Measurements from ENCODE around the gene PNPLA4.

GRCh38 chrX:7941390-7942042 is 14.3 kb upstream of the PNPLA4 start:
- TF ChIP-seq HMG20A (CRISPR knock-in tag; IDR thresholded peaks at IDR 0.05; ENCODE audit: borderline replicate concordance), result no peak
- TF ChIP-seq SAFB2 (CRISPR knock-in tag; IDR thresholded peaks at IDR 0.05; ENCODE audit: borderline replicate concordance, low read depth), result no peak
- no peak for TF ChIP-seq POLR2AphosphoS5 (IDR thresholded peaks at IDR 0.05; ENCODE audit: low read depth, low read length)
- no peak for TF ChIP-seq PCBP1 (IDR thresholded peaks at IDR 0.05; ENCODE audit: borderline replicate concordance, low read depth, low read length)
- TF ChIP-seq, protein P1, sequence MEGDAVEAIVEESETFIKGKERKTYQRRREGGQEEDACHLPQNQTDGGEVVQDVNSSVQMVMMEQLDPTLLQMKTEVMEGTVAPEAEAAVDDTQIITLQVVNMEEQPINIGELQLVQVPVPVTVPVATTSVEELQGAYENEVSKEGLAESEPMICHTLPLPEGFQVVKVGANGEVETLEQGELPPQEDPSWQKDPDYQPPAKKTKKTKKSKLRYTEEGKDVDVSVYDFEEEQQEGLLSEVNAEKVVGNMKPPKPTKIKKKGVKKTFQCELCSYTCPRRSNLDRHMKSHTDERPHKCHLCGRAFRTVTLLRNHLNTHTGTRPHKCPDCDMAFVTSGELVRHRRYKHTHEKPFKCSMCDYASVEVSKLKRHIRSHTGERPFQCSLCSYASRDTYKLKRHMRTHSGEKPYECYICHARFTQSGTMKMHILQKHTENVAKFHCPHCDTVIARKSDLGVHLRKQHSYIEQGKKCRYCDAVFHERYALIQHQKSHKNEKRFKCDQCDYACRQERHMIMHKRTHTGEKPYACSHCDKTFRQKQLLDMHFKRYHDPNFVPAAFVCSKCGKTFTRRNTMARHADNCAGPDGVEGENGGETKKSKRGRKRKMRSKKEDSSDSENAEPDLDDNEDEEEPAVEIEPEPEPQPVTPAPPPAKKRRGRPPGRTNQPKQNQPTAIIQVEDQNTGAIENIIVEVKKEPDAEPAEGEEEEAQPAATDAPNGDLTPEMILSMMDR (CRISPR knock-in tag; IDR thresholded peaks at IDR 0.05), result peak; percentile 44
- TF ChIP-seq RFX5 (IDR thresholded peaks at IDR 0.05; ENCODE audit: low read depth, low read length), result no peak
- TF ChIP-seq, protein P2, sequence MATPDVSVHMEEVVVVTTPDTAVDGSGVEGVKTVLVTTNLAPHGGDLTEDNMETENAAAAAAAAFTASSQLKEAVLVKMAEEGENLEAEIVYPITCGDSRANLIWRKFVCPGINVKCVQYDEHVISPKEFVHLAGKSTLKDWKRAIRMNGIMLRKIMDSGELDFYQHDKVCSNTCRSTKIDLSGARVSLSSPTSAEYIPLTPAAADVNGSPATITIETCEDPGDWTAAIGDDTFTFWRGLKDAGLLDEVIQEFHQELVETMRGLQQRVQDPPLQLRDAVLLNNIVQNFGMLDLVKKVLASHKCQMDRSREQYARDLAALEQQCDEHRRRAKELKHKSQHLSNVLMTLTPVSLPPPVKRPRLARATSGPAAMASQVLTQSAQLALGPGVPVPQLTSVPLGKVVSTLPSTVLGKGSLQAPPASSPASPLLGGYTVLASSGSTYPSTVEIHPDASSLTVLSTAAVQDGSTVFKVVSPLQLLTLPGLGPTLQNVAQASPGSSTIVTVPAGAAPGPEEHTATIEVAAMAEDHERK (CRISPR knock-in tag; IDR thresholded peaks at IDR 0.05; ENCODE audit: low read depth), result no peak
- TF ChIP-seq, protein P3, sequence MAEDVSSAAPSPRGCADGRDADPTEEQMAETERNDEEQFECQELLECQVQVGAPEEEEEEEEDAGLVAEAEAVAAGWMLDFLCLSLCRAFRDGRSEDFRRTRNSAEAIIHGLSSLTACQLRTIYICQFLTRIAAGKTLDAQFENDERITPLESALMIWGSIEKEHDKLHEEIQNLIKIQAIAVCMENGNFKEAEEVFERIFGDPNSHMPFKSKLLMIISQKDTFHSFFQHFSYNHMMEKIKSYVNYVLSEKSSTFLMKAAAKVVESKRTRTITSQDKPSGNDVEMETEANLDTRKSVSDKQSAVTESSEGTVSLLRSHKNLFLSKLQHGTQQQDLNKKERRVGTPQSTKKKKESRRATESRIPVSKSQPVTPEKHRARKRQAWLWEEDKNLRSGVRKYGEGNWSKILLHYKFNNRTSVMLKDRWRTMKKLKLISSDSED (CRISPR knock-in tag; IDR thresholded peaks at IDR 0.05), result no peak
- TF ChIP-seq NFYB (CRISPR knock-in tag; IDR thresholded peaks at IDR 0.05), result no peak
- no peak for TF ChIP-seq DMAP1 (CRISPR knock-in tag; IDR thresholded peaks at IDR 0.05)
- TF ChIP-seq, protein P4, sequence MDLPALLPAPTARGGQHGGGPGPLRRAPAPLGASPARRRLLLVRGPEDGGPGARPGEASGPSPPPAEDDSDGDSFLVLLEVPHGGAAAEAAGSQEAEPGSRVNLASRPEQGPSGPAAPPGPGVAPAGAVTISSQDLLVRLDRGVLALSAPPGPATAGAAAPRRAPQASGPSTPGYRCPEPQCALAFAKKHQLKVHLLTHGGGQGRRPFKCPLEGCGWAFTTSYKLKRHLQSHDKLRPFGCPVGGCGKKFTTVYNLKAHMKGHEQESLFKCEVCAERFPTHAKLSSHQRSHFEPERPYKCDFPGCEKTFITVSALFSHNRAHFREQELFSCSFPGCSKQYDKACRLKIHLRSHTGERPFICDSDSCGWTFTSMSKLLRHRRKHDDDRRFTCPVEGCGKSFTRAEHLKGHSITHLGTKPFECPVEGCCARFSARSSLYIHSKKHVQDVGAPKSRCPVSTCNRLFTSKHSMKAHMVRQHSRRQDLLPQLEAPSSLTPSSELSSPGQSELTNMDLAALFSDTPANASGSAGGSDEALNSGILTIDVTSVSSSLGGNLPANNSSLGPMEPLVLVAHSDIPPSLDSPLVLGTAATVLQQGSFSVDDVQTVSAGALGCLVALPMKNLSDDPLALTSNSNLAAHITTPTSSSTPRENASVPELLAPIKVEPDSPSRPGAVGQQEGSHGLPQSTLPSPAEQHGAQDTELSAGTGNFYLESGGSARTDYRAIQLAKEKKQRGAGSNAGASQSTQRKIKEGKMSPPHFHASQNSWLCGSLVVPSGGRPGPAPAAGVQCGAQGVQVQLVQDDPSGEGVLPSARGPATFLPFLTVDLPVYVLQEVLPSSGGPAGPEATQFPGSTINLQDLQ (CRISPR knock-in tag; IDR thresholded peaks at IDR 0.05), result no peak
- TF ChIP-seq AHDC1 (CRISPR knock-in tag; IDR thresholded peaks at IDR 0.05; ENCODE audit: borderline replicate concordance), result no peak
- TF ChIP-seq ZBTB44 (CRISPR knock-in tag; IDR thresholded peaks at IDR 0.05), result no peak
- TF ChIP-seq AGO2 (optimal IDR thresholded peaks at IDR 0.05; ENCODE audit: low read depth, low read length), result no peak
